Measurements from ENCODE around the gene FOXC2.

The FOXC2 gene

DNA sequence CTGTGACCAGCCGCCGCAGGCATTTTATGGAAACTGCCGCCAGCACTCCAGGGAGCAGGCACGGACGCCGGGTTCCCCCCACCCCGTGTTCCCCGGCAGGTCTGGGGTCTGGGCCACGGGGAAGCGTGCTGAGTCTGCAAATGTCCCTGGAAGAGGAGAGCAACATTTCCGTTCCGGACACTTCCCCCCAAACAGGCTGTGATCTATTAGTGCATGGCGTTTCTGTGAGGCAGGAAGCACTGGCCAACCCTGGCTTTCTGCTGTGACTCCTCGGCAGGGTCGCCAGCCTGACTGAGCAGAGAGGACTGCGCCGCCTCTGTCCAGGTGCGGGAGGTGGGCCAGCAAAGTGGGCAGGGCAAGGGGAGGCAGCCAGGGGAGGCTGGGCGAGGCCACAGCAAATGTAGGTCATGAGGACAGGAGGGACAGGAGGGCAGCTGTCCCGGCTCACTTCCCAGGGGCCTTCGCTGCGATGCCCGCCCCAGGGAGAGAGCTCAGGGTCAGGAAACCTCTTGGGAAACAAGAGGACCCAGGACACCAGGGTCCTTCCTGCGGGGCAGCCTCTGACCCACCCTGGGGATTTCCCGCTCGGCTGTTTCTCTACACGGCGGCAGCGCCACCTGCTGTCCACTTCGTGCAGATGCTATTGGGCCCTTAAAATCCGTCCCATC, 46.8 kb upstream of the FOXC2 start:
- no peaks in the 10 kb centered on the region for H3K79me2 ChIP-seq (ENCODE audit: low read length)
- H3K4me2 ChIP-seq (ENCODE audit: low read length), result peak overlapping the region; percentile 84
- no peaks in the 10 kb centered on the region for H3K27me3 ChIP-seq (ENCODE audit: low read depth, low read length)
- H3K27ac ChIP-seq (ENCODE audit: low read length), result no peak overlapping the region
- H3K9ac ChIP-seq (ENCODE audit: low read length), result peak overlapping the region; percentile 47; the same call in 1 of the 2 replicates
- TF ChIP-seq, protein P1, sequence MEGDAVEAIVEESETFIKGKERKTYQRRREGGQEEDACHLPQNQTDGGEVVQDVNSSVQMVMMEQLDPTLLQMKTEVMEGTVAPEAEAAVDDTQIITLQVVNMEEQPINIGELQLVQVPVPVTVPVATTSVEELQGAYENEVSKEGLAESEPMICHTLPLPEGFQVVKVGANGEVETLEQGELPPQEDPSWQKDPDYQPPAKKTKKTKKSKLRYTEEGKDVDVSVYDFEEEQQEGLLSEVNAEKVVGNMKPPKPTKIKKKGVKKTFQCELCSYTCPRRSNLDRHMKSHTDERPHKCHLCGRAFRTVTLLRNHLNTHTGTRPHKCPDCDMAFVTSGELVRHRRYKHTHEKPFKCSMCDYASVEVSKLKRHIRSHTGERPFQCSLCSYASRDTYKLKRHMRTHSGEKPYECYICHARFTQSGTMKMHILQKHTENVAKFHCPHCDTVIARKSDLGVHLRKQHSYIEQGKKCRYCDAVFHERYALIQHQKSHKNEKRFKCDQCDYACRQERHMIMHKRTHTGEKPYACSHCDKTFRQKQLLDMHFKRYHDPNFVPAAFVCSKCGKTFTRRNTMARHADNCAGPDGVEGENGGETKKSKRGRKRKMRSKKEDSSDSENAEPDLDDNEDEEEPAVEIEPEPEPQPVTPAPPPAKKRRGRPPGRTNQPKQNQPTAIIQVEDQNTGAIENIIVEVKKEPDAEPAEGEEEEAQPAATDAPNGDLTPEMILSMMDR (IDR thresholded peaks at IDR 0.05; ENCODE audit: low read depth, low read length), result peak; percentile 88
- TF ChIP-seq EZH2phosphoT487 (IDR thresholded peaks at IDR 0.05; ENCODE audit: low read depth), result no peak
- H3K4me1 ChIP-seq (ENCODE audit: low read length), result no peaks in the 10 kb centered on the region
- no peaks in the 10 kb centered on the region for H3K36me3 ChIP-seq (replicated peaks; ENCODE audit: low read depth, low read length)
- no peaks in the 10 kb centered on the region for H4K20me1 ChIP-seq (ENCODE audit: insufficient read depth, low read length)
- H3K4me3 ChIP-seq (ENCODE audit: low read length), result peak overlapping the region; percentile 76
- H2AFZ ChIP-seq (ENCODE audit: low read depth, low read length), result peak overlapping the region; percentile 90
- H3K9me3 ChIP-seq (ENCODE audit: insufficient read depth, low read length), result no peaks in the 10 kb centered on the region

GRCh38 chr16:86520317-86521210, 46.1 kb upstream of the FOXC2 start:
- Histone ChIP-seq H3K4me3 (ENCODE audit: low read length) (peak overlapping the region; percentile 76), H3K9me3 (ENCODE audit: insufficient read depth, low read length) (no peaks in the 10 kb centered on the region), H3K27ac (ENCODE audit: low read length) (no peak overlapping the region), H3K9ac (ENCODE audit: low read length) (peak overlapping the region; percentile 47; the same call in 1 of the 2 replicates), H4K20me1 (ENCODE audit: insufficient read depth, low read length) (no peaks in the 10 kb centered on the region), H3K36me3 (replicated peaks; ENCODE audit: low read depth, low read length) (no peaks in the 10 kb centered on the region), H3K4me1 (ENCODE audit: low read length) (no peaks in the 10 kb centered on the region), H3K27me3 (ENCODE audit: low read depth, low read length) (no peaks in the 10 kb centered on the region), H3K79me2 (ENCODE audit: low read length) (no peaks in the 10 kb centered on the region), H2AFZ (ENCODE audit: low read depth, low read length) (peak overlapping the region; percentile 90), H3K4me2 (ENCODE audit: low read length) (peak overlapping the region; percentile 84)
- TF ChIP-seq EZH2phosphoT487 (IDR thresholded peaks at IDR 0.05; ENCODE audit: low read depth), result no peak
- TF ChIP-seq, protein P1 (IDR thresholded peaks at IDR 0.05; ENCODE audit: low read depth, low read length), result peak; percentile 5; the same call in 1 of the 2 replicates

DNA sequence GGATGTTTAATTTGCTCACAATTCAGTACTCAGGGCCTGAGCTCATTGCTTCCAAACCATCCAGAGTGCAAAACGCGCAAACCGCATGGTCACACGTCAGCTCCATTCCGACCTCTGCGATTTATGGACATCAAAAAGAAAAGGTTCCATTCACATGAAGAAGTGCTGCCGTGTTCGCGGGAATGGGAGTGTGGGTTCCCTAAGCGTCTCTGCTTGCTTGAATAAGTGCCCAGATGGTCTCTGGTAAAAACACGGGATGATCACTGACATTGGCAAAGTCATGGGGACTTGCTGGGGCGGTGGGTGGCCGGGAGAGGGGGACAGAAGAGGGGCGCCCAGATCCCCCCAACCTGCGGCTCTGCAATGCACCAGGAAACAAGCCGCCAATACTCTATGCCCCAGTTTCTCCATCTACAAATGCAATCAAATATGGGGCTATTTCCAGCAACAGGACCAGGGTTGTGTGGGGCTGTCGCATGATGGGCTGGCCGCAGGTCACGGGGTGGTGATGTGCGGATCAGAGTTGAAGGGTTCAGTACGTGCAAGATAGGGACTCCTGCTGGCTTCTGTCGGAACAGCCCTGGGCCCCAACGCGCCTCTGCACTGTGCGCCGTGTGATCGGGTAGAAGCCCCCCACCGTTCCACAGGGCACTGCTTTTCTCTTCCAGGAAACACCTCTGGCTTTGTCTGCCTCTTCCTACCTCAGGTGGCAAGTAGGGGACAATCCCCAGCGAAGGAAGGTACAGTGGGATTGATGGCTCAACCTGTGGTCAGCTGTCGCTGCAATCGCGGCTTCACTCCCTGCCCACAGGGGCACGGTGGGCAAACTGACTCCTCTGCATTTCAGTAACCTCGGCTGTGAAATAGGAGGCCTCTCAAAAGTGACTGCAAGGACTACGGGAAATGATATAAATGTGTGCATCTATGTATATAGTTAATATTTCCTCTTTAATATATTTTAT, 45.1 kb upstream of the FOXC2 start:
- no peaks in the 10 kb centered on the region for H3K4me1 ChIP-seq (ENCODE audit: low read length)
- no peaks in the 10 kb centered on the region for H3K36me3 ChIP-seq (replicated peaks; ENCODE audit: low read depth, low read length)
- no peak overlapping the region for H3K4me2 ChIP-seq (ENCODE audit: low read length)
- no peak for TF ChIP-seq EZH2phosphoT487 (IDR thresholded peaks at IDR 0.05; ENCODE audit: low read depth)
- TF ChIP-seq, protein P1 (IDR thresholded peaks at IDR 0.05; ENCODE audit: low read depth, low read length), result no peak
- H3K27me3 ChIP-seq (ENCODE audit: low read depth, low read length), result no peaks in the 10 kb centered on the region
- H3K27ac ChIP-seq (ENCODE audit: low read length), result no peak overlapping the region
- no peaks in the 10 kb centered on the region for H3K9me3 ChIP-seq (ENCODE audit: insufficient read depth, low read length)
- no peaks in the 10 kb centered on the region for H3K79me2 ChIP-seq (ENCODE audit: low read length)
- no peaks in the 10 kb centered on the region for H4K20me1 ChIP-seq (ENCODE audit: insufficient read depth, low read length)
- H3K4me3 ChIP-seq (ENCODE audit: low read length), result no peak overlapping the region
- H3K9ac ChIP-seq (ENCODE audit: low read length), result no peak overlapping the region
- no peak overlapping the region for H2AFZ ChIP-seq (ENCODE audit: low read depth, low read length)

All from OCI-LY3 (cell line).